CD4-positive, alpha-beta T cell treated with Interleukin-17A for 1 hour (primary cell): ENCODE measurements around the gene FADS2.

ENCODE experiments used
- DNase-seq: peaks from one replicate; pipeline ENCODE4 v3.0.0-alpha.2; 2020

FADS2 gene

GRCh38 chr11:61850687-61851086 lies 22.6 kb downstream of the FADS2 start:
- DNase-seq, result no peak

- DNase-seq, result no peak
These were observed 23.2 kb downstream of the FADS2 start for GRCh38 chr11:61851113-61851899.

DNA sequence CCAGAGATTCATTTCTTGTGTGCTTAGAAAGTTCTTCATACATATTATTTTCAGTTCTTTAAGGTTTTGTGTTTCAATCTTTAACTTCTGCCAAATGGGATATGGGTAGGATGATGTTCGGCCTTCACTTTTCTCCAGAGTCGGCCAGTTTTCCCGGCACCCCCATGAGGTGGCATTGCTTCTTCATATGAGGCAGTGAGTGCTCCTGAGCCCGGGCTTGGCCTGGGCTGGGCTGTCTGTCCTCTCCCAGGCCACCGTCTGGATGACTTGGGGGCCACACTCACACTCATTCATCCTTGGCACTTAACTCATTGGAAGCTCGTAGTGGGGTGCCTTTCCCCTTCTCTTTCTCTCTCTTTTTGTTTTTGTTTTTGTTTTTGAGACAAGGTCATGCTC lies 23.8 kb downstream of the FADS2 start:
- DNase-seq, result no peak

DNA sequence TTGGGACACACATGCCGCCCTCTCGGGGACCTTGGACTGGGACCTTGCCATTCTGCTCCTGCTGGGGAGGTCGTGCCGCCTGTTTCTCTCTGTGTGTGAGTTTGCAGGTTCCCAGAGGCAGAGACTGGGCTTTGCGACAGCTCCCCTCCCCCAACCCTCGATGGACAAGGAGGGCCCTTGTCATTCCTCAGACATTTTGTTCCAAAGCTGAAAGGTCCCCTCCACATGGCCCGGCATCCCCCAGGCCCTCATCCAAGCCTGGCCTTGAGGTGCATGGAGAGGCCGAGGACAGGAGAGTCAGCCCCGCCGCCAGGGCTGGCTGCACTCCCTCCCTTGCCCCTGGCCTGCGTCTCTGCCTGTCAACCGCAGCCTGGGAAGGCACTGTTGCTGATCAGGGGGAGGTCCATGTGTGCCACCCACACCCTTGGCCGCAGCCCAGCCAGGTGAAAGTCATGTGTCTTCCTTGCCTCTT lies 25.6 kb downstream of the FADS2 start:
- no peak for DNase-seq

- DNase-seq, result no peak
These were observed 26.3 kb downstream of the FADS2 start for GRCh38 chr11:61854206-61854895.

GRCh38 chr11:61854966-61855714 lies 27.0 kb downstream of the FADS2 start:
- DNase-seq, result no peak

- no peak for DNase-seq
These were observed 28.0 kb downstream of the FADS2 start for GRCh38 chr11:61855939-61856680.

DNA sequence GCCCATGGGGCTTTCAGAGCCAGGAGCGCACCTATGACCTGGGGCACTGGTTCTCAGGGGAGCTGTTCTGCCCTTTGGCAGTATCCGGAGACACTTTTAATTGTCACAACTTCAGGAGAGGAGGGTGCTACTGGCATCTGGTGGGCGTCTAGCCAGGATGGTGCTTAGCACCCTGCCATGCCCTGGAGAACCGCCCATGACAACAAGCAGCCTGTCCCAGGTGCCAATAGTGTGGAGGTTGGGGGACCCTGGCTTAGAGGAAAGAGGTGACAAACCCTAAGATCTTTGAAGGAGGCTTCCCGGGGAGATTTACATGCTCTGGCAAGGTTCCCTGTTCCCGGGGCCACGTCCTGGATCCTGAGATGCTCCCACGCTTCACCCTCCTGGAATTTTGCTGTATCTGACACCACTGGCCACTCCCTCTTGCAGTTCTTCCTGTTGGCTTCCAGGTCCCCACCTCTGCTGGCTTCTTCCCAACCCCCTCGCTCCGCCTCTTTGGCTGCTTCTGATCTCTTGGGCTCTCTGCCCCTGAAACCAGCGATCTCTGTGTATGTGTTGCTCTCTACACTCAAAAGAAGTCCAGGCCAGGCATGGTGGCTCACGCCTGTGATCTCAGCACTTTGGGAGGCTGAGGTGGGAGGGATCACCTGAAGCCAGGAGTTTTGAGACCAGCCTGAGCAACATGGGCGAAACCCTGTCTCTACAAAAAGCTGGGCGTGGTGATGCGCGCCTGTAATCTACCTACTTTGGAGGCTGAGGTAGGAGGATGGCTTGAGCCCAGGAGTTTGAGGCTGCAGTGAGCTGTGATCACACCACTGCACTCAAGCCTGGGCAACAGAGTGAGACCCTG lies 32.2 kb downstream of the FADS2 start:
- DNase-seq, result no peak

DNA sequence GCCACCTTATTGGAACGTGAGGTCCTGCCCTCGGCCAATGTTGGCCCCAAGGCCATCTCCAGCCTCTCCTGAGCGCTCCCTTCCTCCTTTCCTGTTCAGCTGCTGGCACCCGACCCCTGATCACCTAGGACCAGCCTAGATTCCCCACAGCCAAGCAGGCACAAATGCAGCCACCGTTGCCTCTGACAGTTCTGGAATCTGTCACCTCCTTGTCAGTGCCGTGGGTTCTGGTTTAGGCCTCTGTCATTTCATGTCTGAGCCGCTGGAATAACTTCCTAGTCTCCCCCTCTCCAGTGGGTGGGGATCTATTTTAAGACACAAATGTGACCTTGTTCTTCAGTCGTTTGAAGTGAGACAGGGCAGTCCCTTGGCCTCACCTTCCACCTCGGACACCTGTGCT lies 33.5 kb downstream of the FADS2 start:
- no peak for DNase-seq

- DNase-seq, result no peak
These were observed 34.8 kb downstream of the FADS2 start for GRCh38 chr11:61862714-61863547.

GRCh38 chr11:61863548-61864081 lies 35.5 kb downstream of the FADS2 start:
- no peak for DNase-seq

DNA sequence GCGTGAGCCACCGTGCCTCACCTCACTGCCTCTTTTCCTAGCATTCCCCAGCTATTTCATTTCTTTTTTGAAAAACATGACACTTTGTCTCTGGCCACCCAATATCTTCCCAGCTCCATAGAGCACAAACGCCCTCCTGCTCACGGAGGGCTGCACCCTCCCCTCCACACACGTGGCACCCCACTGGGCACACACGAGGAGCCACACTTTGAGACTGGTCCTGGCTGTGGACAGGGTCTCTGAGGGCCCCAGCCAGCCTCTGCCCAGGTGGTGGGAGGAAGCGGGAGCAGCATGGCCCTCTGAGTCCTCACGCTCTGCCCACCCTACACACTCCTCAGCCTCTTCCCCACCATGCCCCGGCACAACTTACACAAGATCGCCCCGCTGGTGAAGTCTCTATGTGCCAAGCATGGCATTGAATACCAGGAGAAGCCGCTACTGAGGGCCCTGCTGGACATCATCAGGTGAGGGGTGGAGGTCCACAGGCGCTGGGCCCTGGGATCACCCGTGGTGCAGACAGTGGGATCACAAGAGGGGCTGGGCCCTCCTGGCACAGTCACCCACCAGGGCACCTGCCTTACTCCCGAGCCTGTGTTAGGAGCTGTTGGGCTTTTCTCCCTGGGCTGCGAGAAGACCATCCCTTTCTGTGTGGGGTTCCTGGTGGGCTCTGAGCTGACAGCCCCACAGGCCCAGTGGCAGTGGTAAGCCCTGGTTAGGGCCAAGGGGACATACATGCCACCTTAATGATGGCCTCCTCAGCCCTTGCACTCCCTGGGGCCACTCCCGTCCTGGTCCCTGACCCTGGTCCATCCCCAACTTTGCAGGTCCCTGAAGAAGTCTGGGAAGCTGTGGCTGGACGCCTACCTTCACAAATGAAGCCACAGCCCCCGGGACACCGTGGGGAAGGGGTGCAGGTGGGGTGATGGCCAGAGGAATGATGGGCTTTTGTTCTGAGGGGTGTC lies 37.0 kb downstream of the FADS2 start:
- no peak for DNase-seq

DNA sequence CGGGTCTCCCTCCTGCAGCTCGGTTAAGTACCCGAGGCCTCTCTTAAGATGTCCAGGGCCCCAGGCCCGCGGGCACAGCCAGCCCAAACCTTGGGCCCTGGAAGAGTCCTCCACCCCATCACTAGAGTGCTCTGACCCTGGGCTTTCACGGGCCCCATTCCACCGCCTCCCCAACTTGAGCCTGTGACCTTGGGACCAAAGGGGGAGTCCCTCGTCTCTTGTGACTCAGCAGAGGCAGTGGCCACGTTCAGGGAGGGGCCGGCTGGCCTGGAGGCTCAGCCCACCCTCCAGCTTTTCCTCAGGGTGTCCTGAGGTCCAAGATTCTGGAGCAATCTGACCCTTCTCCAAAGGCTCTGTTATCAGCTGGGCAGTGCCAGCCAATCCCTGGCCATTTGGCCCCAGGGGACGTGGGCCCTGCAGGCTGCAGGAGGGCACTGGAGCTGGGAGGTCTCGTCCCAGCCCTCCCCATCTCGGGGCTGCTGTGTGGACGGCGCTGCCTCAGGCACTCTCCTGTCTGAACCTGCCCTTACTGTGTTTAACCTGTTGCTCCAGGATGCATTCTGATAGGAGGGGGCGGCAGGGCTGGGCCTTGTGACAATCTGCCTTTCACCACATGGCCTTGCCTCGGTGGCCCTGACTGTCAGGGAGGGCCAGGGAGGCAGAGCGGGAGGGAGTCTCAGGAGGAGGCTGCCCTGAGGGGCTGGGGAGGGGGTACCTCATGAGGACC lies 38.3 kb downstream of the FADS2 start:
- no peak for DNase-seq

GRCh38 chr11:61866958-61867343 lies 38.9 kb downstream of the FADS2 start:
- DNase-seq, result no peak

DNA sequence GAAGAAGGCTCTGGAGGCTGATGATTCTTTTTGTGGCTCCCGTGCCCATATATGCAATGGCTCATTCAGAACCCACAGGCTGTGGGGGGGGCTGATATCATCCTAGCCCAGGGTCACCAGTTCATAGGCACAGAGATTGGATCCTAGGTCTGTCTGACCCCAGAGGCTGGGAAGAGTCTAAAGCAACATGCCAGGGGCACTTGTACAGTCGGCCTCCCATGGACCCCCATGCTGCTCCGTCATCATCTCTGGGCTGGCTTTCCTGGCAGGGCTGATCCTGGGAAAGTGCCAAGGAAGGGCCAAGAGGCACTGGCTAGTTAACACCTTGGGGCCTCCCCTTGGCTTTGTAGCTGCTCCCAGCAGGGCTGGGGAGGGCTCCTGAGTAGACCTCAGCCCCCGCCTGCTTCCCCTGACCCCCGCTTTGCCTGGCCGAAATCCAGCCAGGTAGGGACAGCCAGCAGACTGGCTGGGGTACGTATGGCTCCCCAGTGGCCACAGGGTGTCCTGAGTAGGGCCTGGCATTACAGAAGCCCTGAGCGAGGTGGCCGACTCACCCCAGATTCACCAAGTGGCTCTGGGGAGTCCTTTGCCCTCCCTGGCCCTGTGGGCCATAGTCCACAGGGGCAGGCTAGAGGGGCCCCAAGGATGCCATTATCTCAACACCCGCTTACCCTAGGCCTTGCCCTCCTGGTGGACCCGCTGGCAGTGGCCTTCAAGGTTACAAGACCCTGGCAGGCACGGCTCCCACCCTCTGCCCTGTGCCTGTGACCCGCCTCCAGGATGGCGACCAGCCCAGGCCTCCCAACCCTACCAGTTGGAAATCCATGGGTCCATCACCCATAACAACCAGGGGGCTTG lies 40.7 kb downstream of the FADS2 start:
- DNase-seq, result no peak

GRCh38 chr11:61869429-61869707 lies 41.3 kb downstream of the FADS2 start:
- no peak for DNase-seq

DNA sequence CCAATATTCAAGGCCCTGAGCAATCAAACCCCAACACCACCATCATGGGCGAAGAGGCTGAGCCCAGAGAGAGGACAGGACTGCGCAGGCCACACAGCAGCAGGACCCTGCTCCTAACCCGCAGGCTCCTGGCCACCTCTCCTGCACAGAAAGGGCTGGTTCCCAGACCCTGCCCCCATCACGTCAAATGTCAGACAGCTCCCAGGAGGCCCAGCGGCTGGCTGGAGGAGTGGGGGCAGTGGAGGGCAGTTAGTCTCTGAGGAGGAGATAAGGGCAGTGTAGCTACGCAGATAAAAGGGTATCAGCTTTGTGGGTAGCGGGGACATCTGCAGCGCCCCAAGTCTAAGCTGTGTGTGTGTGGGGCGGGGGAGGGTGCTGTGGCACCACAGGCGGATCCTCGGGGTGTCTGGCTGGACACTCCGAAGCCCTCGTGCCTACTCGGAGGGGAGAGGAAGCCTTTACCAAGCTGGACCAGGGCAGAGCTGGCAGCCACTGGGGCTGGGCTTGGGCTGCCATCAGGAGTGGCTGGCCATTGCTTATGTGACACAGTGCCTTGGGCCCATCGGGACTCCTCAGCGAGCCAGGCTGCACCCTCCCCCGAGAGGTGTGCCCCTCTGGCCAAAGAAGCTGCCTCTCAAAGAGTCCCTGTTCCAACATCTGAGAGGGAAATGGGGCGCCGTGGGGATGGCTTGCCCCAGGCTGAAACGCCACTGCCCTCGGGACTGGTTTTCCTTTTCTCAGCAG lies 41.8 kb downstream of the FADS2 start:
- DNase-seq, result no peak
